Aorta (tissue), 5 donors: ENCODE results near the gene CHST3. TPM values are rescaled to one million over a fixed set of nuclear protein-coding genes. Genes with fewer than 3 reads are reported as not detected.

Experiments used
- ATAC-seq: fragments of 200-7000 bp; cut with Tn5 transposase; one replicate; pipeline ENCODE4 v1.9.1; 2022; ENCODE audit warnings: moderate library complexity; ENCODE audit not compliant: low FRiP score
- DNase-seq, 2 donors: peaks; one replicate each; pipeline ENCODE4 v3.0.0-alpha.2; 2020
- H3K27ac ChIP-seq, 2 donors: one replicate each; pipeline ENCODE4 v1.5.1; 2013; ENCODE audit warnings: low read length in 2 of 2, mild to moderate bottlenecking in 2 of 2, moderate library complexity in 2 of 2, control low read depth in 1 of 2, inconsistent platforms in 1 of 2, low read depth in 1 of 2
- H3K27me3 ChIP-seq, 2 donors: one replicate each; pipeline ENCODE4 v1.6.1; 2013; ENCODE audit warnings: control low read depth in 1 of 2, low read length in 1 of 2, mild to moderate bottlenecking in 1 of 2, moderate library complexity in 1 of 2; ENCODE audit not compliant: insufficient read depth in 2 of 2, control insufficient read depth in 1 of 2
- H3K36me3 ChIP-seq, 2 donors: one replicate each; pipeline ENCODE4 v1.6.1; 2013; ENCODE audit warnings: control low read depth in 1 of 2, low read length in 1 of 2, mild to moderate bottlenecking in 1 of 2; ENCODE audit not compliant: insufficient read depth in 2 of 2, control insufficient read depth in 1 of 2
- H3K4me1 ChIP-seq, 2 donors: one replicate each; pipeline ENCODE4 v1.6.1; 2013; ENCODE audit warnings: low read length in 2 of 2, control low read depth in 1 of 2, mild to moderate bottlenecking in 1 of 2, moderate library complexity in 1 of 2; ENCODE audit not compliant: insufficient read depth in 2 of 2, control insufficient read depth in 1 of 2
- H3K4me3 ChIP-seq, 2 donors: one replicate each; pipeline ENCODE4 v1.5.1; 2013; ENCODE audit warnings: low read length in 2 of 2, control low read depth in 1 of 2, mild to moderate bottlenecking in 1 of 2
- H3K9me3 ChIP-seq: one replicate; pipeline ENCODE4 v1.6.1; 2013; ENCODE audit warnings: mild to moderate bottlenecking, low read length; ENCODE audit not compliant: control insufficient read depth
- WGBS, 2 donors: extraction: QIAGEN DNeasy Blood & Tissue Kit; methylation state at CpG; one replicate each; pipeline ENCODE4 v1.1.7; 2013; 5-methylcytosine and 5-hydroxymethylcytosine counted together
- intact Hi-C, 2 donors: fragments of 100-400 bp; cut with DNase I; formaldehyde crosslinking; loops; one replicate each; pipeline versions ENCODE4 v1.14.2 to v1.15.0; 2022
- polyA plus RNA-seq, 2 donors: library from polyadenylated mRNA; stranded (reverse); fragments of 200-250 nt; gene quantifications; one replicate each; pipeline ENCODE4 v1.2.3, GENCODE V29; 2013
- total RNA-seq, 2 donors: library from RNA; stranded (reverse); fragmentation: NEBNext Ultra II Directional; extraction: Animal tissue kit (Norgen Biotek cat#: 25700); gene quantifications; one replicate each; pipeline ENCODE4 v1.2.1, GENCODE V29; 2021
- donor health status: healthy with polysubstance abuse.
- donor health status: Bipolar disorder and iron deficiency.
- donor health status: DM: no; HTN: no; CAD: no.
- donor health status: DM: no; HTN: no; CAD: no.
- donor health status: DM: yes; HTN: yes; CAD: no.

The CHST3 gene
- total and polyA plus RNA-seq, 4 donors: 4.1 to 47.9 (median 19.6) TPM

DNA sequence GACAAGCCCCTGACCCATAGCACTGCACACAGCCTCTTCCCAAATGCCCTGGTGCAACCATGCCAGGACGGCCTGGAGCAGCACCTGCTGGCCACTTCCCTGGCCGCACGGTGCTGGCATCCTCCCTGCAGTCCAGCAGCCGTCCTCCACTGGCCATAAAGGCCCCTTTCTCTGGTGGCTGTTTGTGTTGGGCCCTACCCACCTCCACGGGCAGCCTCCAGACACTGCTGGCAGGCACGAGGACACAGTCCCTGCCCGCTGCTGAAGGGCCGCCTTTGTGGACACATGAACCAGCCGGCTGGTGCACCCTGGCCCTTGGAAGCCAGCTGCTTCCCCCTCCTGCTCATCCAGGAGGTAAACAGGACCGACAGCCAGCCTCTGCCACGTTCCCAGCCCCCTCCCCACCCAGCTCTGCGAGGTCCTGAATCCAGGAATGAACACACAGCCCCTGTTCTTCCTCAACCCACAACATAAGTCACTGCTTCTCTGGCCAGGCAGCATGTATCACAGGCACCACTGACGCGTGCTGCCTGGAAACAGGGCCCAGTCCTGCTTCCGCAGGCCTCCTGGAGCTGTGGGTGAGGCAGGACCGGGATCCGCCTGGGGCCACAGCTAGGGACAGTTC, 80.3 kb downstream of the CHST3 start:
- no peaks in the 10 kb centered on the region for H3K4me1 ChIP-seq
- ATAC-seq (peak; percentile 81), DNase-seq (peak; percentile 61 to 81)
- H3K4me3 ChIP-seq: no peak overlapping the region
- WGBS, 2 donors: 5 to 8% methylated on average over 15 to 17 of the region's 17 CpGs
- intact Hi-C loops: loop anchor here in 1 of 2 donors (2.0 to 5.0 kb wide), 2 partner anchors 82 to 293 kb away; no protein-coding TSS in a partner anchor
- peaks cover 1% of the 10 kb centered on the region for H3K9me3 ChIP-seq
- no peaks in the 10 kb centered on the region for H3K27me3 ChIP-seq
- H3K27ac ChIP-seq: peak overlapping the region in 1 of 2 donors; percentile 81
- H3K36me3 ChIP-seq: no peaks in the 10 kb centered on the region

GRCh38 chr10:72045586-72045985, 81.4 kb downstream of the CHST3 start:
- H3K36me3 ChIP-seq: no peaks in the 10 kb centered on the region
- intact Hi-C loops: loop anchor here in 1 of 2 donors (2.0 to 5.0 kb wide), 2 partner anchors 83 to 292 kb away; no protein-coding TSS in a partner anchor
- no peak overlapping the region for H3K4me3 ChIP-seq
- no peak for ATAC-seq
- 86 to 94% methylated on average over 2 of the region's 2 CpGs for WGBS, 2 donors
- H3K27ac ChIP-seq: no peak overlapping the region
- no peaks in the 10 kb centered on the region for H3K4me1 ChIP-seq
- peaks cover 1% of the 10 kb centered on the region for H3K9me3 ChIP-seq
- DNase-seq: no peak
- H3K27me3 ChIP-seq: no peaks in the 10 kb centered on the region

- no peaks in the 10 kb centered on the region for H3K27me3 ChIP-seq
- no peaks in the 10 kb centered on the region for H3K36me3 ChIP-seq
- intact Hi-C loops: loop anchor here (1.0 to 5.0 kb wide), 5 partner anchors 92 to 289 kb away; no protein-coding TSS in a partner anchor
- ATAC-seq (peak; percentile 95), DNase-seq (peak; percentile 92 to 97)
- H3K9me3 ChIP-seq: peaks cover 1% of the 10 kb centered on the region
- H3K4me3 ChIP-seq: no peak overlapping the region
- no peaks in the 10 kb centered on the region for H3K4me1 ChIP-seq
- WGBS, 2 donors: 27% methylated on average over 12 of the region's 12 CpGs
- no peak overlapping the region for H3K27ac ChIP-seq
These were observed 84.4 kb downstream of the CHST3 start for GRCh38 chr10:72048450-72049124.

DNA sequence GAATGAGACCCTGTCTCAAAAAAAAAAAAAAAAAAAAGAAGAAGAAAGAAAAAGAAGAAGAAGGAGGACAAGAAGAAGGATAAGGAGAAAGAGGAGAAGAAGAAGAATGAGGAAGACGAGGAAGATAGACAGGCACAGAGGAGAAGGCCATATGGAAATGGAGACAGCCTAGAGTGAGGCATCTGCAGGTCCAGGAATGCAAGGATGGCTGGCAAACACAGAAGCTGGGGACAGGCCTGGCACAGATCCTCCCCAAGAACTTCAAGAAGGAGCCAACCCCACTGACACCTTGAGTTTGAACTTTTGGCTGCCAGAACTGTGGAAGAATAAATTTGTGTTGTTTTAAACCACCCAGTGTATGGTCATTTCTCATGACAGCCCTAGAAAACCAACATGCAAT, 85.3 kb downstream of the CHST3 start:
- H3K27ac ChIP-seq: no peak overlapping the region
- no peaks in the 10 kb centered on the region for H3K36me3 ChIP-seq
- peaks cover 1% of the 10 kb centered on the region for H3K9me3 ChIP-seq
- H3K4me3 ChIP-seq: no peak overlapping the region
- H3K4me1 ChIP-seq: no peaks in the 10 kb centered on the region
- DNase-seq (no peak), ATAC-seq (no peak)
- H3K27me3 ChIP-seq: no peaks in the 10 kb centered on the region
- intact Hi-C loops: loop anchor here (2.0 to 5.0 kb wide), 4 partner anchors 93 to 288 kb away; no protein-coding TSS in a partner anchor
- 88 to 91% methylated on average over 1 of the region's 1 CpG for WGBS, 2 donors

- DNase-seq (no peak), ATAC-seq (no peak)
- no peak overlapping the region for H3K27ac ChIP-seq
- H3K4me1 ChIP-seq: no peaks in the 10 kb centered on the region
- H3K27me3 ChIP-seq: no peaks in the 10 kb centered on the region
- no peaks in the 10 kb centered on the region for H3K36me3 ChIP-seq
- WGBS, 2 donors: 94 to 96% methylated on average over 5 of the region's 5 CpGs
- no peak overlapping the region for H3K4me3 ChIP-seq
- intact Hi-C loops: loop anchor here (2.0 to 5.0 kb wide), 4 partner anchors 93 to 287 kb away; no protein-coding TSS in a partner anchor
- H3K9me3 ChIP-seq: peaks cover 1% of the 10 kb centered on the region
These were observed 86.0 kb downstream of the CHST3 start for GRCh38 chr10:72049969-72050781.

GRCh38 chr10:72050873-72051272, 86.7 kb downstream of the CHST3 start:
- Histone ChIP-seq H3K27me3 (no peaks in the 10 kb centered on the region), H3K4me3 (no peak overlapping the region), H3K27ac (no peak overlapping the region), H3K36me3 (no peaks in the 10 kb centered on the region), H3K9me3 (peaks cover 1% of the 10 kb centered on the region), H3K4me1 (no peaks in the 10 kb centered on the region)
- 38 to 43% methylated on average over 3 of the region's 3 CpGs for WGBS, 2 donors
- ATAC-seq (no peak), DNase-seq (no peak)
- intact Hi-C loops: no loop called here

DNA sequence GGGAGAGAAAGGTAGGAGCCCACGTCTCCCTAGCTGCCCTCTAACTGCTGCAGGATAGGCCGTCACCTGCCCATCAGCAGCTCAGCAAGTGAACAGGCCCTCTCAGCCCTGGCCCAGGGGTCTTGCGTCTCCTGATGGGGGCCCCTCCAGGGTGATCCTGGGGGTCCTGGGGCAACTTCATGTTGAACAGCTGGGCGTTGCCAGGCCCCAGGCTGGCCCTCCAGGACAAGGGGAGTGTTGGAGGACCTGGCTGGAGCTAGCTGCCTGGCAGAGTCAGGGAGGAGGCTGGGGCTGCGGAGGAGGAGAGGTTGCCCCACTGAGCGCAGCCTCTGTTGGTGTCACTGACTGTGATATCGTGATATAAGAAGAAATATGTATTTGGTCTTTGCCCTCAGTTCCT, 89.5 kb downstream of the CHST3 start:
- H3K4me3 ChIP-seq: no peak overlapping the region
- intact Hi-C loops: no loop called here
- no peaks in the 10 kb centered on the region for H3K4me1 ChIP-seq
- H3K27ac ChIP-seq: no peak overlapping the region
- no peaks in the 10 kb centered on the region for H3K36me3 ChIP-seq
- ATAC-seq (no peak), DNase-seq (no peak)
- peaks cover 1% of the 10 kb centered on the region for H3K9me3 ChIP-seq
- 92 to 93% methylated on average over 7 of the region's 7 CpGs for WGBS, 2 donors
- H3K27me3 ChIP-seq: no peaks in the 10 kb centered on the region

- ATAC-seq (no peak), DNase-seq (no peak)
These were observed 91.9 kb downstream of the CHST3 start for GRCh38 chr10:72056113-72056512.

More at GRCh38 chr10:72056113-72056512, 91.9 kb downstream of the CHST3 start:
- no peaks in the 10 kb centered on the region for H3K4me1 ChIP-seq
- no peaks in the 10 kb centered on the region for H3K36me3 ChIP-seq
- H3K27me3 ChIP-seq: no peaks in the 10 kb centered on the region
- no peaks in the 10 kb centered on the region for H3K9me3 ChIP-seq
- 58 to 66% methylated on average over 5 of the region's 5 CpGs for WGBS, 2 donors
- H3K27ac ChIP-seq: no peak overlapping the region
- H3K4me3 ChIP-seq: no peak overlapping the region
- intact Hi-C loops: no loop called here
